ENCODE measurements around the gene BEND7.
"Not testable (repeated sequence)": the region's sequence is repeated elsewhere in the genome, so short reads cannot be mapped to it uniquely, and the experiment has no call there.

BEND7 gene

GRCh38 chr10:13475124-13475523 is 53.7 kb downstream of the BEND7 start:
- no peak for DNase-seq

DNA sequence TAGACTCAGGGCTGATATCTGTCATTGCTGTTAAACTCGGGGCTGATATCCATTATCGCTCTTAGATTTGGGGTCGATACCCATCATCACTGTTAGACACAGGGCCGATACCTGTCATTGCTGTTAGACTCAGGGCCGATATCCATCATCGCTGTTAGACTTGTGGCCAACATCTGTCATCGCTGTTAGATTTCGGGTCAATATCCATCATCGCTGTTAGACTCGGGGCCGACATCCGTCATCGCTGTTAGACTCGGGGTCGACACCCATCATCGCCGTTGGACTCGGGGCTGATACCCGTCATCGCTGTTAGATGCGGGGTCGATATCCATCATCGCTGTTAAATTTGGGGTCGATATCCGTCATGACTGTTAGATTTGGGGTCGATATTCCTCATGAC is 54.8 kb downstream of the BEND7 start:
- DNase-seq, result no peak

DNA sequence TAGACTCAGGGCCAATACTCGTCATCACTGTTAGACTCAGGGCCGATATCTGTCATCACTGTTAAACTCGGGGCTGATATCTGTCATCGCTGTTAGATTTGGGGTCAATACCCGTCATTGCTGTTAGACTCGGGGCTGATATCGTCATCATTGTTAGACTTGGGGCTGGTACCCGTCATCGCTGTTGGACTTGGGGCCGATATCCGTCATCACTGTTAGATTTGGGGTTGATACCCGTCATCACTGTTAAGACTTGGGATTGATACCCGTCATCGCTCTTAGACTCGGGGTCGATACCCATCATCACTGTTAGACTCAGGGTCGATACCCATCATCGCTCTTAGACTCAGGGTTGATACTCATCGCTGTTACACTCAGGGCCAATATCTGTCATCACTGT is 56.5 kb downstream of the BEND7 start:
- no peak for DNase-seq

DNA sequence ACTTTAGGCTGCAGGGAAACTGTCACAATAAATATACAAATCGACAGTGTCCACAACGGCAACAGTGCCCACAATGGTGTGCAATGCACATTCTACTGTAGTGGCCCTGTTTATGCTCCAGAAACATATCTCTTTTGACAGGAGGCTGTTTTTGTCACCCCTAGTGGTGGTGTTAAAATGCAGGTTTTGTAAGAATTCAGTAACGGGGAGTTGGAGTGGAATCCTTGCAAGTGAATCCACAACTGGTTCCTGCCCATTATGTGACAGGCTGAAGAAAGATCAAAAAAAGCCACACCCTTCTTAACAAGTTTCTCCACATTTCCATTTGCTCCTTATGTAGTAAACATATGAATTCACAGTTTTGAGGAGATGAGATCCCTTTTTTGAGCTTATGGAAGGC is 58.5 kb downstream of the BEND7 start:
- DNase-seq, result no peak

GRCh38 chr10:13462551-13462950 is 66.3 kb downstream of the BEND7 start:
- no peak for DNase-seq

DNA sequence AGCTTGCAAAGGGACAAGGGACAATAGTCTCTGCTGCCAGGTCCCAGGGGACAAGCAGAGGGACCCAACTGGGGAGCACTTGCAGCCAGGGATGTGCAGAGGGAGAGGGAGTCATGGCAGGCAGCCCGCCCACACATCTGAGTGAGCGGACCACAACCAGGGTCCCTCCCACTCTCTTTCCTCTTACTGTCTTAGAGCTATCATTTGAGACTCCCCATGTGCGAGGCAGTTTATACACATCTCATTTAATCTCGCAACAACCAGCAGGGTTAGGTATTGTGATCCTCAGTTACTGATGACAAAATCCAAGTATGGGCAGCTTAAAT is 70.2 kb downstream of the BEND7 start:
- no peak for DNase-seq

DNA sequence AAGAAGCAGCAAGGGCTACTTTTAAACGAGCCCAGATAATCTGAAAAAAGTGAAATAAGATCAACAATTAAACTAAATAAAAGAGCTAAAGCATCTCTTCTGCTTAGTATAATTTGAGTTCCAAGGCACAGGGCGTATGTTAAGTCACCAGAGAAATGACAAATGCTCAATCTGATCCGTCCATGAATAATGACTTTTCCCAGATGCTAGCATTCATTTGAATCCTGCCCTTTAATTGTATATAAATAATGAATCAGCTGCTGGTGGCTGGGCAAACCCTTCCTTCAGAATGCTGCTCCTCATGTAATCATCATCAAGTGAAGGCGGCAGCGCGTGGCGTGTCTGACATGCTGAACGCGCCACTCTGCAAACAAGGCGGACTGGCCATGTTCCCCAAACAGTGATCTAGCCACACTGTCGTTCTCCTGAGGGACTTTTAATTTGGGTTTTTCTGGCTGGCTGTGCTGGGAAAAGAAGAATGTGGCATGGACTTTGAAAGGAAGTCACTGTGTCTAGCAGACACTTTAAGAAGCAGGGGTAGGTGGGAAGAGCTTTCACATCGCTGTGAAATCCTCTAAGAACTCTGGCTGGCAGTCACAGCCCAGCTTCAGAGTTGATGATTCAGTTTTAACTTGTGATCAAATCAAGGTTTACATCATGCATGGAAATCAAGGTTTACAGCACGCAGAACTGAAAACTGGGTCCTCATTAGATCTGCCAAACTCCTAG is 70.7 kb downstream of the BEND7 start:
- DNase-seq, result no peak

DNA sequence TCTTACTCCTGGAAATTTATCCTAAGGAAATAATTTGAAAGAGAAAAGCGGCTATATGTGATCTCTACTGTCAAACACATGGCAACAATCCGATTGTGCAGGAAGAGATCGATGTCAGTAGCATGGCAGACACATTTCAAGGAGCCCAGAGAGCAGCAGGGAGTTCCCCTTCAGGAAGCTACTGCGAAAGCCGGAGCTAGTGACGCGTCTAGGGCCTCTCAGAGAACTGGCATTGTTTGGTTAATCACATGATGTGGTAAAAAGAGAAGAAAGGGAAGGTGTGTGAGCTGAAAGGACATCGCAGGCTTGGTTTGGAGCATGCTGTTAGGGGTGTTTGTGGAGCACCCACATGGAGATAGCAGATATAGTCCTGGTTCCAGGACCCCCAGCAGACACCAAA is 74.9 kb downstream of the BEND7 start:
- no peak for DNase-seq

GRCh38 chr10:13450069-13450468 is 78.7 kb downstream of the BEND7 start:
- DNase-seq, result no peak

DNA sequence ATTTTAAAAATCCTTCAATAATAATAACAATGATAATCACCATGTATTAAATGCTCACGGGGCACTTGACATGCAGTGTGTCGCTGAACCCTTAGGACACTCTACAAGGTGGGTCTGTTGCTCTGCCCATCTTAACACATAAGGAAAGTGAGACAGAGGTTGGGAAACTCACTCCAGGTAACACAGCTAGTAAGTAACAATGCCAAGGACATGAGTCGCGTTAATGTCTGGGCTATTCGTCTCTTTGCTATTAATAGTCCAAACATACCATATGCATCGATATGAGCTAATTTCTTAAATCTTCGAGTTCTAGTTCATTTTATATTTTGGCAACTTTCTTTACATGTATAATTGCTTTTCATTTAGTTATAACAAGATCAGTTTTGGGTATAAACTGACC is 79.5 kb downstream of the BEND7 start:
- no peak for DNase-seq

- no peak for DNase-seq
These were observed 80.6 kb downstream of the BEND7 start for GRCh38 chr10:13448216-13448615.

- no peak for DNase-seq
These were observed 83.0 kb downstream of the BEND7 start for GRCh38 chr10:13445656-13446400.

GRCh38 chr10:13441476-13441875 is 87.3 kb downstream of the BEND7 start:
- no peak for DNase-seq

DNA sequence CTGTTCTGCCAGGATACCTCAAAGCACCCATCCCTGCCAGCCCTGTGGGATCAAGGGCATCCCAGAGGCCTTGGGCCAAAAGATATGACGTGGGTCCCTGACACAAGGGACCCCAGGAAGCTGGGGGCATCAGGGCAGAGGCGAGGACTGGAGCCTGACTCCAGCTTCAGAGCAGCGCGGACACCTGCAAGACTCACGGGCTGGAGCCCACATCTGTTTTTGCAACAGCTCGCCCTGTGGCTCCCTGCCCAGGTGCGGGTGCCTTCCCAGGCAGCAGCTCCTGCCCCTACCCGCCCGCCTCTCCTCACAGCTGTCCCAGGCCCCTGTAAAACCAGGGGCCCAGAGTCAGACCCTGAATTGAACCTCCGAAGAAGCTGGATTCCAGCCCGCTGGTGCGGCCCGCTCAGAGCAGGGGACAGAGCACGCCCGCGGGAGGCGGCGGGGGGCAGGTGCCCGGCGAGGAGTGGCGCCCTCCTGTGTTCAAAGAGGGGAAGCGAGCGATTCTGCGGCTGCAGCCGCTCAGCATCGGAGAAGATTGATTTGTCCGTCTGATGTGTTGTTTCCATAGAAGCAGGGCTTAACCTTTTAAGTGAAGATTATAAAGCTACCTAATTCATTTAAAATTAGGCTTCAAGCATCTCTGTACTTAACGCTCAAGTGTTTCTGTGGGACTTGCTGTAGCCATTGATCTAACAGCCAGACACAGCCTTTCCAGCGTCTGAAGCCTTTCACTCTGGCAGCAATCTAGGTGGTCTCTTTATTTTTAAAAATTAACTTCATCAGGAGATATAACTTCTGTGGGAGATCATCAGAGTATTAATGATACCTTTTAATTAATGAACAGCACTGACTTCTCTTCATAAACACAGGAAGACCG is 88.4 kb downstream of the BEND7 start:
- DNase-seq, result peak; percentile 6 to 13

DNA sequence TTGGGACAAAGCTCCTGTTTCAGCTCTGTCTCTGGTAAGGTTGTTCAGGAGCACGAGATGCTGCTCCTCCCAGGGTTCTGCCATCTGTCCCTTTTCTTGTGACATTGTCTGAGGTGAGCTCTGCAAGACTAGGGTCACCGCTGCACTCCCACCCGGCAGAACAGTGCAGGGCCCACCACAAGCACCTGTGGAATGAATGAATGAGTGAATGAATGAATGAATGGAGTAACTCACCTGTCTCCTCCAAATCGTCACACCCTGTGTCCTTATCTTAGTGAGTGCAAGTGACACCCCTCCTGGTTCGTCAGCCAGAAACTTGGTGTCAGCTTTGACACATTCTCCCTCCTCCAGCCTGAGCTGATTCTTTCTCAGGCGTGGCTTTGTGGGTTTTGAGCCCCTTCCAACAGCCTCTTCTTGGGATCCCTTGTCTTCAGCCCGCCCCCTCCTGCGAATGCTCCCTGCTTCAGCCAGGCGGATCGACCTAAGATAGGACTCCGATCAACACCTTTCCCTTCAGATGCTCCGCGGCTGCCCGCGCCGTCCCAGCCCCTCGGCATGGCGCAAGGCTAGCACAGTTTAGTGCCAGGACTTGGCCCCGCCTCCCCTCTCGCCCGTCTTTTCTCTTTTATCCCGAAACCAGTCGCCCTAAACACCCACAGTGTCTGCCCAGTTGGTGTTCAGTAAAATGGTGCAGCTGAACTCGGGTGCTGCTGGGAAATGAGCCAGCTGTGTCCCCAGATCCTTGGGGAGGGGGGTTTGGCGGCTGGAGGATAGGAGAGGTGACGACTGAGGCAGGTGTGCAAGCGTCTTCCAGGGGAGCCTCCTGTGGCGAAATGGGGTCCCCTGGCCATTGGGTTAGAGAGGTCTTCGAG is 89.3 kb downstream of the BEND7 start:
- no peak for DNase-seq

DNA sequence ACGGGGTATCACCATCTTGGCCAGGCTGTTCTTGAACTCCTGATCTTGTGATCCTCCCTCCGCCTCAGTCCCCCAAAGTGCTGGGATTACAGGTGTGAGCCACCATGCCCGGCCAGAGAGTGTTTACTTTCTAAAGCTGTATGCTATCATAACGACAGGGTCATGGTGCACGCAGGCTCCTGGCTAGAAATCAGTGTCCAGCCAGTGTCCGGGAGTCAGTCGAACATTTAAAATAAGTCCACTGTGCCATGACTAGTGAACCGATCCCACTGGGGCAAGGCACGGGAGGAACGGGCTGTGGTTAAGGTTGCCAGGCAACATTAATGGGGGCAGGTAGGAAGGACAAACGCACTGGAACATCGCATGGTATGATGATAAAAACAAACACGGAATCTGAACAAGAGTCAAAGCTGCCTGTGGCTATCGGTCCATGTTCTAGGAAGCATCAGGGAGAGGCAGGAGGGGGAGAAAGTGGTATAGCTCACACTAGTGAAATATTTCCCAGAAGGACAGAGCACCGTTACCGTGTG is 91.7 kb downstream of the BEND7 start:
- DNase-seq, result no peak

- DNase-seq, result not testable (repeated sequence)
These were observed 100.9 kb downstream of the BEND7 start for GRCh38 chr10:13427943-13428342.

DNA sequence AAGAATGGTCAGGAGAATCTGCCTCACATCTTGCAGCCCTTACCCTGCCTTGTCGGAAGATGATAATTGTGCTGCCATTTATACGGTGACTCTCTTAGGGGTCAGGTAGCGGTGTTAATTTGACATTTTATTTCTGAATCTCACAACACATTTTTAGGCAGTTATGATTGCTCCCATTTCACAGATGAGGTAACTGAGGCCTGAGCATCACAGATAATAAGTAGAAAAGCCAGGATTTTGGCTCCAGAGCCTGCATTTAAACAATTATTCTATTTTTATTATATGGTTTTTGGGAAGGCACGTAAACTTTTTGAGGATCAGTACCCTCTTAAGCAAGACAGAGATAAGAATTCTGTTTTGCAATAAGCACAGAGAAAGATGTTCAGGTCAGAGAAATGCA is 103.4 kb downstream of the BEND7 start:
- DNase-seq, result no peak

DNA sequence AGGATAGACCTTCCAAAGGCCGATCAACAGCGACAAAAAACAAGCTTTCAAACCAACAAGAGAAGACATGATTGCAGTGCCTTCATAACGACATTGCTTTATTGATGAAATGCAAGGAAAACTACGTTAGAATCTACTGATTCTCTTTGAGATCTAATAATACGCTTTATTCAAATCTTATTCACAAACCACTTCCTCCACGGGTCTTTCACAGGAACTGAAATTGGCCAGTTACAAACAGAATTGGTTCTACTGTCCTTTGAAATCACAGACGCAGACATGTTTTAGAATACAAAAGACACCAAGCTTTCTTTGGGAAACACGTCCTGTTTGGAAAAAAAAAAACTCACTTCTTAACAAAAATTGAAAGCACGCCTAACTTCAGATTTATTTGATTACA is 106.0 kb downstream of the BEND7 start:
- DNase-seq, result no peak

- DNase-seq, result no peak
These were observed 107.4 kb downstream of the BEND7 start for GRCh38 chr10:13421382-13421917.

- no peak for DNase-seq
These were observed 108.1 kb downstream of the BEND7 start for GRCh38 chr10:13420532-13421307.

Data from NCI-H1930 (cell line).